OCI-LY3 (cell line): ENCODE measurements around the gene HDAC4.

Experiments
- H2AFZ ChIP-seq: fragments of 200-600, 300-600 bp; shearing (Covaris generic); 2 replicates; pipeline ENCODE4 v1.6.0; 2014; ENCODE audit warnings: antibody characterized with exemption, low read depth, low read length
- H3K27ac ChIP-seq: fragments of 200-600, 300-600 bp; sonication (generic); 2 replicates; pipeline ENCODE4 v1.5.1; 2014; ENCODE audit warnings: mild to moderate bottlenecking, low read length, moderate library complexity, mixed read lengths
- H3K27me3 ChIP-seq: fragments of 200-600, 300-600 bp; sonication (generic); 2 replicates; pipeline ENCODE4 v1.6.1; 2014; ENCODE audit warnings: low read depth, low read length, mixed read lengths
- H3K36me3 ChIP-seq: fragments of 200-600, 300-600 bp; sonication (generic); replicated peaks from 2 replicates; pipeline ENCODE3; 2014; ENCODE audit warnings: low read depth, low read length, mixed read lengths
- H3K4me1 ChIP-seq: fragments of 300-600, 200-600 bp; sonication (generic); 2 replicates; pipeline ENCODE4 v1.6.1; 2014; ENCODE audit warnings: low read length, mixed read lengths
- H3K4me2 ChIP-seq: fragments of 200-600, 300-600 bp; sonication (generic); 2 replicates; pipeline ENCODE4 v1.6.1; 2014; ENCODE audit warnings: low read length, mixed read lengths
- H3K4me3 ChIP-seq: fragments of 300-600, 200-600 bp; sonication (generic); 2 replicates; pipeline ENCODE4 v1.5.1; 2014; ENCODE audit warnings: antibody characterized with exemption, mild to moderate bottlenecking, low read length, moderate library complexity
- H3K79me2 ChIP-seq: fragments of 300-600, 200-600 bp; shearing (Covaris generic); 2 replicates; pipeline ENCODE4 v1.6.1; 2014; ENCODE audit warnings: mild to moderate bottlenecking, low read length, mixed read lengths
- H3K9ac ChIP-seq: fragments of 300-600, 200-600 bp; shearing (Covaris generic); 2 replicates; pipeline ENCODE4 v1.6.0; 2014; ENCODE audit warnings: mild to moderate bottlenecking, low read length, moderate library complexity
- H3K9me3 ChIP-seq: fragments of 200-600, 300-600 bp; shearing (Covaris generic); 2 replicates; pipeline ENCODE4 v1.6.1; 2014; ENCODE audit warnings: low read length, mixed read lengths; ENCODE audit not compliant: insufficient read depth
- H4K20me1 ChIP-seq: fragments of 200-600, 300-600 bp; sonication (generic); 2 replicates; pipeline ENCODE4 v1.6.1; 2016; ENCODE audit warnings: low read length, mixed read lengths; ENCODE audit not compliant: insufficient read depth
- CTCF ChIP-seq: fragments of 200-600, 300-600 bp; sonication (generic); IDR thresholded peaks from 2 replicates; pipeline ENCODE4 v1.5.1; 2014; ENCODE audit warnings: antibody characterized with exemption, low read length, low read depth
- EZH2phosphoT487 ChIP-seq: fragments of 200-600 bp; shearing (Covaris generic); IDR thresholded peaks from 2 replicates; pipeline ENCODE4 v1.6.1; 2018; ENCODE audit warnings: antibody characterized with exemption, mixed run types, low read depth

The HDAC4 gene

DNA sequence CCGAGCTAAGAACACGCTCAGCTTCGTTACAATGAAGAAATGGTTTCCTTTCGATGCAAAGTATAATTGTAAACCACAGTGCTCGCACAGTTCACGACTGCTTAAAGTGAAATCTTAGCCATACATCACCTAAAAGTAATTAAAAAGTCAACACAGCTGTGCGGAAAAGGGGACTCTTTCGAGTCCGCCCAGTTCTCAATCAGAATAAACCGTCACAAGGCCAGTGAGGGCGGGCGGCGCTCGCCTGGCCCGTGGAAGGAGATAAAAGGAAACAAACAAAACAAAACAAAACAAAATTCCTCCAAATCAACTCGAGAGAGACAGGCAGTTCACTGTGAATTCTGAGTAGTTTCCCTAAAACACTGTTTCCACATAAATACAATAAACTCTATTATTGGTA, 352.1 kb downstream of the HDAC4 start:
- no peak for TF ChIP-seq CTCF
- TF ChIP-seq EZH2phosphoT487 = no peak
- Histone ChIP-seq H3K79me2 (no peaks in the 10 kb centered on the region), H3K4me2 (no peak overlapping the region), H4K20me1 (no peaks in the 10 kb centered on the region), H3K4me1 (no peaks in the 10 kb centered on the region), H3K27me3 (no peaks in the 10 kb centered on the region), H3K9me3 (no peaks in the 10 kb centered on the region), H3K4me3 (no peak overlapping the region), H3K27ac (no peak overlapping the region), H3K36me3 (no peaks in the 10 kb centered on the region), H3K9ac (no peak overlapping the region), H2AFZ (no peak overlapping the region)

- Histone ChIP-seq H3K36me3 (no peaks in the 10 kb centered on the region), H3K27me3 (no peaks in the 10 kb centered on the region), H3K9ac (no peak overlapping the region), H3K4me1 (no peaks in the 10 kb centered on the region), H3K79me2 (no peaks in the 10 kb centered on the region), H3K4me3 (no peak overlapping the region), H2AFZ (no peak overlapping the region), H3K9me3 (no peaks in the 10 kb centered on the region), H3K27ac (no peak overlapping the region), H4K20me1 (no peaks in the 10 kb centered on the region), H3K4me2 (no peak overlapping the region)
- no peak for TF ChIP-seq EZH2phosphoT487
- TF ChIP-seq CTCF = no peak
These were observed 353.0 kb downstream of the HDAC4 start for GRCh38 chr2:239047861-239048260.

- Histone ChIP-seq H3K4me1 (no peaks in the 10 kb centered on the region), H3K9ac (no peak overlapping the region), H3K36me3 (no peaks in the 10 kb centered on the region), H3K9me3 (no peaks in the 10 kb centered on the region), H3K27ac (no peak overlapping the region), H3K27me3 (no peaks in the 10 kb centered on the region), H2AFZ (no peak overlapping the region), H4K20me1 (no peaks in the 10 kb centered on the region), H3K4me3 (no peak overlapping the region), H3K4me2 (no peak overlapping the region), H3K79me2 (no peaks in the 10 kb centered on the region)
- TF ChIP-seq EZH2phosphoT487 = no peak
- TF ChIP-seq CTCF = no peak
These were observed 353.4 kb downstream of the HDAC4 start for GRCh38 chr2:239047420-239047819.

GRCh38 chr2:239046822-239047221, 354.0 kb downstream of the HDAC4 start:
- H2AFZ ChIP-seq = no peak overlapping the region
- H3K9me3 ChIP-seq = no peaks in the 10 kb centered on the region
- TF ChIP-seq EZH2phosphoT487 = no peak
- no peak for TF ChIP-seq CTCF
- H3K79me2 ChIP-seq = no peaks in the 10 kb centered on the region
- no peak overlapping the region for H3K27ac ChIP-seq
- no peaks in the 10 kb centered on the region for H4K20me1 ChIP-seq
- H3K9ac ChIP-seq = no peak overlapping the region
- H3K4me2 ChIP-seq = no peak overlapping the region
- H3K4me1 ChIP-seq = no peaks in the 10 kb centered on the region
- H3K36me3 ChIP-seq = no peaks in the 10 kb centered on the region
- no peaks in the 10 kb centered on the region for H3K27me3 ChIP-seq
- H3K4me3 ChIP-seq = no peak overlapping the region
